GM15510 (cell line): Measurements from ENCODE around the gene AICDA.
A peak's percentile ranks its signal among the peaks of the same experiment; 100 is the strongest.

Source experiments
- POLR2A ChIP-seq: IDR thresholded peaks from 3 replicates; pipeline ENCODE4 v1.6.1; 2011; ENCODE audit warnings: borderline replicate concordance; ENCODE audit not compliant: insufficient read length; ENCODE audit errors: extremely low read depth

The AICDA gene

DNA sequence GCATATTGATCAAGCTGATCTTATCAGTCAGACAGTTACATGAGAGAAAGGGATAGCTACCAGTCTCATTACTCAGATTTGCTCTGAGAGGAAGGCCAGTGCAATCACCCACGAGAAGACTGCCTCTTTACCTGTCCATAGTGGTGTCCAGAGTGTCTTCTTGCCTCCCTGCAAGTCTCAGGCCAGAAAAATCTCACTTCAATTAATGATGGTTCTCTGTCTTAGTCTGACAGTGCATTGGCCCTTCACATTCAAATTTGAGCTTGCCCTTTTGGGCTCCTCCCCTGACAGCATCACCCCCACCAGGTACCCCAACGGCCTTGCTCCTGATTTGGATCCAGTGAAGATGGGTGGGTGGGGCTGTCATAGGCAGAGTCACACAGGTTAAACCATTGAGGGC lies at the start of gene AICDA:
Gene AICDA, minus strand, starts transcription at position 231 of the 400 bp plus-strand sequence. Its CDS starts 92 bp downstream, at position 139.
- TF ChIP-seq POLR2A = peak; percentile 50

DNA sequence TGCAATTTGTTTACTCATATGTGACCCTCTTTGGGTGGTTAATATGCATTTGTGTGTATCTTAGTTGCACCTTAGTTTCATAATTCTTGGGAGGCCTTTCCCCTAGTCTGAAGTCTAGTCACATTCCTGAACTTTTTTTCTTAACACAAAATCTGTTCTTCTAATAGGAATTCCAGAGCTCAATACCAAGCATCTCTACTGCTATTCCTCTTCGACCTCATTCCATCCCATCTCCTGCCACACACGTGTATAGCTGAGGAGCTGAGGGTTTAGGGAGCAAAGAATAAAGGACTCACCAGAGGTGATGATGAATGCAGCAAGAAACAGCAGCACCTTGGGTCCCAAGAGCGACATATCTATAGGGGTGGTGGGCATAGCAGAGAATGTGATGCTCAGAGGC lies 49.1 kb upstream of the AICDA start:
- no peak for TF ChIP-seq POLR2A

DNA sequence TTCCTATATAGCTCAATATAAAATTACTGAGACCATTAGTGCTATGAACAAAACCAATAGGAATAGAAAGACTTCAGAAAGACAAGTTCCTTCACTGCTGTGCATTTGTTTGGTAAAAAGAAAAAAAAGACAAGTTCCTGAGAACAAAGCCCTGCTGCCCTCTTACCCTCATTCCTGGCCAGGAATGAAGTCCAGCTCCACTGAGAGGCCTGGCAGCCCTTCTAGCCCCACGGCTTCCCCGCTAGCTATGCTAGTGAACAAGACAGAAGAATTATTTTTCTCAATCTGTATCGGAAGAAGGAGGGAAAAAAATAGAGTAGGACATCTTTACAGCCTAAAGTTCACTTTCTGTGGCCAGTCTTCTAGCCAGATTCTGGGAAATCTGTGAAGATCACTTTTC lies 48.4 kb upstream of the AICDA start:
- TF ChIP-seq POLR2A = no peak

DNA sequence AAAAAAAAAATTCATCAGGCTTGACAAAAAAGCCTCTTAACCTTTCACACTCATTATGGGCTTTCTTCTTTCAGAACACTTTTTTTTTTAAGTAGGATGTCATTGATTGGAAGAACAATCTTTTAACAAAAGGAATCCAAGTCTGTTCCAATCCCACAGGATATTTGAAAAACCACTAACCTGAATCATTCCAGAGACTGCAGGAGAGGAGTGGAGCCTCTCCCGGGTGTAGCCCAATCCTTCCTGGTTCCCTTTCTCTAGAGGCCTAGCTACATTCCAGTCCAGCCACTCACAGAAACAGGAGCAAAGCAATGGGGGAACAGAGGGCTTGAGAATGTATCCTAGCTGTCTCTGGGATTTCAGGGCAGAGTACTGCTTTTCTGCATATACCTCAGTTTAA lies 45.7 kb upstream of the AICDA start:
- no peak for TF ChIP-seq POLR2A

DNA sequence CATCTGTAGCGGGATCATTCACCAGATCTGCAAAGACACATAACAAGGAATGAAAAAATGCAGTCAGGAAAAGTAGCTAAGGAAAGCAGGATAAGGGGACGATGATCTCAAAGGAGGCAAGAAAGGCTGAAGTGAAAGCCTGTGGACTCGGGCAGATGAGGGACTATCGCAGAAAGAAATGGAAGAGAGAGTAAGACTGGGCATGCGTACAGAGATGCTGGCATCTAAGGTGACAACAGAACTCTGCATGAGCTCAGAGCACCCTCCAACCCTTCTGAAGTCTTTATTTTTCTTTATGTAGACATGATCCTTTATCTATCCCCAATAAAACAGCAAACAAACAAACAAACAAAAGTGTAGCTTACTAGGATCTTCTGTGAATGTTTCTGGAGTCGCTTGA lies 42.8 kb upstream of the AICDA start:
- TF ChIP-seq POLR2A = no peak

DNA sequence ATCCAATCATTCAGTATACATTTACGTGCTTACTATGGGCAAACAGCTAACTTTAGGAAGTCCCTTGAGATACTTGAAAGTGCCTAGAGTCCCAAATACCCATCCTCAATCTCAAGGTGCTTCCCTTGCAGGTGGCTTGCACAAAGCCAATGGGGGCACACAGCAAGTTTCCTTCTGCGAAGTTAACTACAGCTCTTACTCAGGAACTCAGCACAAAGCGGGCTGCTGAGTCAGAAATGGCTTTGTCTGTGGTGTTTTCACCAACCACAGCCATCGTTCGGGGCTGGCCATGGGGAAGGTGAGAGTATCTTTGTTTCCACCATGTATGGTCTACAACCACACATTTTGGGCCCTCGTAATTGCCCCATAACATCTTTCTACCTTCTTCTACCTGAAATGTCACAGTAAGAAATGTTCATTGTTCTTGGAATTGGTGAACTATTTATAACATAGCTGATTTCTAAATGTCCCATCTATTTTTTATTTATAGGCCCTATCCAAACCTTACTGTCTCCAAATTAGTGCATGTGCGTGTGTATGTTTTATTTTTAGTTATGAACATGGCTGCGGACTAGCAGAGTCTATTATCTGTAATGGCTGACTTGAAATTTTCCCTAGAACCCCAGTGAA lies 36.0 kb upstream of the AICDA start:
- no peak for TF ChIP-seq POLR2A

DNA sequence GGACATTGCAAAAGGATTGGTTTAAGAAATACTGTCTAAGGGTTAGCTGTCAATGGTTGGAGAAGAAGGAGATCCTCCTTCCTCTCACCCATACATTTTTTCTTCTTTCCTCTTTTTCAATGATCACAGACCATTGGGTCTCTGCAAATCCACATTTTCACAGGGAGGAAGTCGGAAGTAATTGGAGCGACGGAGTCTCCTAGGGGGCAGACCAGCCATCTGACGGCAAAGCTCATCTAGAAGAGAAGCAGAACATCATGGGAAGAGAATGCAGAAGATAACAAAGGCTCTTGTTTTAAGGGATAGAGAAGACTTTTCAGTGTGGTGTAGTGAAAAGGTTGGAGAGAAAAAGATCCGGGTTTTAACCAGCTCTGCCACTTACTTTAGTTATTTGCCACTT lies 35.3 kb upstream of the AICDA start:
- TF ChIP-seq POLR2A = no peak

DNA sequence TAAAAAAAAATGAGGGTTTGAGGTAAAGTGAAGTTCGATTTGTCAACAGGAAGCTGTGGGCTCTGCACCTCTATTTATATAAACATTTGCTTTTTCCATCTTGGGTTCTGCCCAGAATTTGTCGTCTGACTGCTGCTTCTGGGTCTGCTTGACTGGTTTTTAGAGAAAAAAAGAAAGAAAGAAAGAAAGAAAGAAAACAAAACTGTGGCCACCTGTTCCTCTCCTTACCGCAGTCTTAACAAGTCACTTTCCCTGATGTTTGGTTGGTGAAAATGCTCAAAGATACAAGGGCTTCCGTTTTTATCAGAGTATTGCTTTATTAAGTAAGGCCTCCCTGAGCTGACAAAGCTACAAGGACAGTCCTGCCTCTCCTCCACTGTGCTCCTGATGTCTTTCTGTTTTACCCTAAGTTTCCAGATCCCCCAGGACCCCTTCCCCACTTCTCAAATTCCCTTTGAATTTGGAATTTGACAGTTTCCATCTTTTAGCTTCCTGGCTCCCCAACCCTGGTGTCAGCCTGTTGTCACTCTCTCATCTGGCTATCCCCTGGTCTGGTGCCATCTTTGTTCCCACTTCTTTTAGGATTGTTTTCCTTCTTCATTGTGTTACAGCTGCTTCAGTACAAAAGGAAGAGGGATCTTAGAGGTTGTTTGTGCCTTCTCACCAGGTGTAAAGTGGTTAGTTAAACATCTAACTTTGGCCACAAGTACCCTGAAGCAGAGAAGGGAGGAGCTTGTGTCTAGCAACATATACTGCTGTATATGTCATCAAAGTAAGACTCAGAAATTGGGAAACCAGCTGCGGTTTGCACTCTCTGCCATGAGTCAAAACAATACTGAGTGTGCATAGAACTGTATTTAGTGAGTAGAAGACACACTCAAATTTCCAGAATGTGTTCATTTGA lies 31.9 kb upstream of the AICDA start:
- TF ChIP-seq POLR2A = no peak

DNA sequence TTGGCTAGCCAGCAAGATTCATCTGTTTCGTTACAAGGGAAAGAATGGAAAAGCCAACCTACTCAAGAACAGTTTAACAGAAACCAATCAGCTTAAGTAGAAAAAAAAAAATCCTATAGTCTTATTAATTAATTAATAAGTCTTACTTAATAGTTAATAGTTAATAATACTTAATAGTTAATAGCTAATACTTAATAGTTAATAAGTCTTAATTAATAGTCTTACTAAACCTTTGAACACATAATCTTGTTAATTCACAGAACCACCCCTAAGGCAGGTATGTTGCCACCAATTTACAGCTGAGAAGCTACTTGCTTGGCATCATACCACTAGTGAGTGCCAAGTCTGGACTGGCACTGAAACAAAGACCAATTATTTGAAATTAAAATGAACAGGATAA lies 30.1 kb upstream of the AICDA start:
- no peak for TF ChIP-seq POLR2A

DNA sequence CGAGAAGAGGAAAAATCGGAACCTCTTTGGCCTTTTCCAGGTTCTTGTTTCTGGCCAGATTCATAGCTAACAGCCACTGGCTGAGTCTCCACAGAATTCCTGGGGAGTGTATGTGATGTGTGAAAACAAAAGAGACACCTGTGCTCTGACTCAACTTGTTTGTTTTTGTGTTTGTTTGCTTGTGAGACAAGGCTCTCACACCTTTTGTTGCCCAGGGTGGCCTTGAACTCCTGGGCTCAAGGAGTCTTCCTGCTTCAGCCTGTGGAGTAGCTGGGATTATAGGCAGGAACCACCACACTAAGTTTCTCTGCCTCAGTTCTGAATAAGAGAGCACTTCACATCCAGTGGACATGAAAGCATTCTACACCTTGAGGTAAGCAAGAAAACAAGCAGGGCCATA lies 27.3 kb upstream of the AICDA start:
- no peak for TF ChIP-seq POLR2A

DNA sequence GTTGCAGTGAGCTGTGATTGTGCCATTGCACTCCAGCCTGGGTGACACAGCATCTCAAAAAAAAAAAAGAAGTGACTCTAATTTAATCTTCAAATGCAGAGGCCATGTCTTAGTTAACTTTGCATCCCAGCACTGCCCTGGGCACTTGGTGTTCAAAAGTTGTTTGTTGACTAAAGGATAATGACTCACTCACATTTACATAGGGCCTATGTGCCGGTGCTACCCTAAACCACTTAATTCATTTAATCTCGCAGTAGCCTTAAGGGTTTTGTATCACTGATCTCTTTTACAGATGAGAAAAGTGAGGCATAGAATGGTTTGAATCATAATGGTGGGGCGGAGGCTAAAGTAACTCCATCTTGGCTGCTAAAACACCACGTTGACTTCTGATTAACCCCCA lies 26.3 kb upstream of the AICDA start:
- TF ChIP-seq POLR2A = no peak

DNA sequence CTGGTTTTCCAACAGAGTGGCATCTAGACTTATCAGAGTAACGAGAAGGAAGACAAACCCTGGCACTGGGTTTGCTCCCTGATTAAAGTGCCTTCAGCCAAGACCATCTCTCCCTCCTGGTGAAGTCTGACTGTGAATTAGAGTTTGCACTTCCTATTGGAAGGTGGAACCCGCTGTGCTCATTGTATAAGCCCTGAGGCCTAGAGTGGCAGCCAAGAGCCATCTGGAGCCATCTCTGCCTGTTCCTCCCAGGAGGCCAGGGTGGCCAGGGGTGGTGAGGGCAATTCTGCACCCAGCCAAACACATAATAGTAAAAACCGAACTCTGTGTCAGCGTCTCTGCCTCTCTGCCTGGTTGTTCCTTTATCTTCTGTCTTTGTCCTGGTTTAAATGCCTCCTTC lies 25.0 kb upstream of the AICDA start:
- TF ChIP-seq POLR2A = no peak

DNA sequence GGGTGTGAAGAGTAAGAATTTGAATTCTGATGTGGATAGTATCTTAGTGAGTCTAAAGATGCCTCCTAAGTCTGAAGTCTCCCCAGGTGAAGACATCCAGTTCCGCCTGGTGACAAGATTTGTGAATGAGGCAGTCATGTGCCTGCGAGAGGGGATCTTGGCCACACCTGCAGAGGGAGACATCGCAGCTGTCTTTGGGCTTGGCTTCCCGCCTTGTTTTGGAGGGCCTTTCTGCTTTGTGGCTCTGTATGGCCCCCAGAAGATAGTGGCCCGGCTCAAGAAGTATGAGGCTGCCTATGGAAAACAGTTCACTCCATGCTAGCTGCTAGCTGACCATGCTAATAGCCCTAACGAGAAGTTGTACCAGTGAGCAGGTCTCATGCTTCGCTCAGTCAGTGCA lies 24.6 kb upstream of the AICDA start:
- TF ChIP-seq POLR2A = no peak

DNA sequence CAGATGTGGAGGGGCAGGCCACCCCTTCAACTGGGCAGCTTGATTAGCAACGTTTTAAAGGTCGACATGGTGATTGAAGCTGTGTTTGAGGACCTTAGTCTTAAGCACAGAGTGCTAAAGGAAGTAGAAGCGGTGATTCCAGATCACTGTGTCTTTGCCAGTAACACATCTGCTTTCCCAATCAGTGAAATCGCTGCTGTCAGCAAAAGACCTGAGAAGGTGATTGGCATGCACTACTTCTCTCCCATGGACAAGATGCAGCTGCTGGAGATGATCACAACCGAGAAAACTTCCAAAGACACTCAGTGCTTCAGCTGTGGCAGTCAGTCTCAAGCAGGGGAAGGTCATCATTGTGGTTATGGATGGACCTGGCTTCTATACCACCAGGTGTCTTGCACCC lies 23.9 kb upstream of the AICDA start:
- no peak for TF ChIP-seq POLR2A

DNA sequence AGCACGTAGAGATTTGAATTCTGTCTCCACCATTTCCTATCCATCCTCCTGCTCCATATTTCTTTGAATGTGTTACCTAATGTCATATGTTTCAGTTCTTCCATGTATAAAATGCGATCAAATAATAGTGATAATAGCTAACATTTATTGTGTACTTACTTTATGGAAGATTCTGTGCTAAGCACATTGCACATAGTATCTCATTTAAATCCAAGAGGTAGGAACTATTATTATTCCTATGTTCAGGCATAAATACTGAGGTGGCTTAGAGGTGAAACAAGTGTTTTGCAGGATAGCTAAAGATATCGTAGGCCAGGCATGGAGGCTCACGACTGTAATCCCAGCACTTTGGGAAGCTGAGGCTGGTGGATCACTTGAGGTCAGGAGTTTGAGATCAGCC lies 17.5 kb upstream of the AICDA start:
- no peak for TF ChIP-seq POLR2A

DNA sequence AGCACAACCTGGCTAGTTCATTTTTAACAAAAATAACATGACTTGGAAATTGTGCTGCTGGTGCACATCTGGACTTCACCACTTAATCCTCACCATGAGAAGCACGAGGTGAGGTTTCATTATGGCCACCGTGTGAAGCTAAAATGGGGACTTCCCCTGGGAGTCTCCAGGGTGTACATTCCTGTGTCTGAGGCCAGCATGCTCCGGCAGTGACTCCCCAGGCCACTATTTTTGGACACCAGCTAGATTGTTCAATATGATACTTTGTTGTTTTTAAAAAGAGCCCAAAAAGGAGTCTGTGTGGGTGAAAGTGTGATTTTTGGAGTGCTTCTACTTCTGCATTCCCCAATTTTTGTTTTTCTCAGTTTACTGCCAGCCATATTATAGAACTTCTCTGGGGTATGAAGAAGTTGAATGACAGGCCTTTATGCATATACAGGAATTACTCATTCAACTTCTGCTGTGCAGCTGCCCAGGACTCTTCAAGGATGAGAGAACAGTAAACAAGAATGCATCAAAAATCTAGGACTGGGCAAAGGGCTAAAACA lies 16.9 kb upstream of the AICDA start:
- no peak for TF ChIP-seq POLR2A
